ENCODE measurements around the gene KLHDC3.

DNA sequence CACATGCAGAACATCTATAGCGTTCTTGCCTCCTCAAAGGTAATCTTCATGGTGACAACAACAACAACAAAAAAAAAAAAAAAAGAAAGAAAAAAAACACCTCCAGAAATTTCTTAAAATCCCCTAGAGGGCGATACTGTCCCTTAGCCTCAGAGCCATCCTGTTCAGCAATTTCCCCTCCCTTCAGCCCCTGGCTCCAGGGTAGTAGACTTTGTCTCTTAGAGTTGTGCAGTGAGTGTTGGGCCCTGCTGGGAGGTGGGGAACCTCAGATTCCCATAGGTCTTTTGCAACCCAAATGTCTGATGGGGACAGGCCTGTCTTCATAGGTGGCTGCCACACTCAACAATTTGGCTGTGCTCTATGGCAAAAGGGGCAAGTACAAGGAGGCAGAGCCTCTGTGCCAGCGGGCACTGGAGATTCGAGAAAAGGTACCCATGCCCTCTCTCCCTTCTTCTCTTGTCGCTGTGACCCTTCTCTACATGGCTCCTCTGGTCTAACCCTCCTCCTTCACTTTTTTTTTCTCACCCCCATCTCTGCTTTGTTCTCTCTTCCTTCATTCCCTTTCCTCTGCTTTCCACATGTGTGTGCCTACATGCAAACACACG lies 56.1 kb downstream of the KLHDC3 start:
- TF ChIP-seq TAF1 (IDR thresholded peaks at IDR 0.05; ENCODE audit: borderline replicate concordance, low read depth, low read length) (no peak), POLR2AphosphoS5 (IDR thresholded peaks at IDR 0.05; ENCODE audit: low read depth, low read length) (no peak)
